Measurements from ENCODE around the gene ANKRD2. TPM values are rescaled to one million over a fixed set of nuclear protein-coding genes. Genes with fewer than 3 reads are reported as not detected.

ANKRD2 gene
- polyA plus RNA-seq, 3 donors: 0.39 to 0.50 (median 0.49) TPM

Other genes starting within 250 kb of the ANKRD2 start
- gene FRAT2, start 238.1 kb upstream of the ANKRD2 start, polyA plus RNA-seq (ENCODE audit: insufficient read length in 3 of 3): 10 to 100 TPM; 13.1 to 14.1 (median 14.0) TPM
- 10 to 100 TPM; 26.3 to 34.6 (median 26.7) TPM for gene RRP12, start 171.4 kb upstream of the ANKRD2 start, polyA plus RNA-seq (ENCODE audit: insufficient read length in 3 of 3)
- gene PGAM1, start 146.6 kb upstream of the ANKRD2 start, polyA plus RNA-seq (ENCODE audit: insufficient read length in 3 of 3): 100 to 1,000 TPM; 164 to 200 (median 193) TPM
- gene EXOSC1, start 126.8 kb upstream of the ANKRD2 start, polyA plus RNA-seq (ENCODE audit: insufficient read length in 3 of 3): 10 to 100 TPM; 32.0 to 43.3 (median 39.7) TPM
- gene ZDHHC16, start 126.6 kb upstream of the ANKRD2 start, polyA plus RNA-seq (ENCODE audit: insufficient read length in 3 of 3): 10 to 100 TPM; 40.5 to 43.1 (median 40.7) TPM
- 100 to 1,000 TPM in 2 of 3 donors, 10 to 100 TPM in 1; 94.4 to 108 (median 106) TPM for gene MMS19, start 74.4 kb upstream of the ANKRD2 start, polyA plus RNA-seq (ENCODE audit: insufficient read length in 3 of 3)
- 10 to 100 TPM in 2 of 3 donors, 1 to 10 TPM in 1; 9.2 to 12.5 (median 11.3) TPM for gene UBTD1, start 73.9 kb upstream of the ANKRD2 start, polyA plus RNA-seq (ENCODE audit: insufficient read length in 3 of 3)
- 10 to 100 TPM; 48.5 to 70.8 (median 69.1) TPM for gene HOGA1, start 11.6 kb downstream of the ANKRD2 start, polyA plus RNA-seq (ENCODE audit: insufficient read length in 3 of 3)
- 1 to 10 TPM in 2 of 3 donors, under 1 TPM in 1; 0.31 to 3.5 (median 1.3) TPM for gene C10orf62, start 16.9 kb downstream of the ANKRD2 start, polyA plus RNA-seq (ENCODE audit: insufficient read length in 3 of 3)
- gene MORN4, start 60.7 kb downstream of the ANKRD2 start, polyA plus RNA-seq (ENCODE audit: insufficient read length in 3 of 3): 10 to 100 TPM; 21.7 to 29.7 (median 22.9) TPM
- gene PI4K2A, start 67.9 kb downstream of the ANKRD2 start, polyA plus RNA-seq (ENCODE audit: insufficient read length in 3 of 3): 10 to 100 TPM; 18.8 to 20.7 (median 20.5) TPM
- 1 to 10 TPM; 4.3 to 5.3 (median 4.5) TPM for gene AVPI1, start 114.5 kb downstream of the ANKRD2 start, polyA plus RNA-seq (ENCODE audit: insufficient read length in 3 of 3)
- gene MARVELD1, start 141.0 kb downstream of the ANKRD2 start, polyA plus RNA-seq (ENCODE audit: insufficient read length in 3 of 3): 10 to 100 TPM; 36.4 to 46.8 (median 43.9) TPM
- 10 to 100 TPM; 22.7 to 40.4 (median 37.7) TPM for gene ZFYVE27, start 164.3 kb downstream of the ANKRD2 start, polyA plus RNA-seq (ENCODE audit: insufficient read length in 3 of 3)
- gene SFRP5, start 199.2 kb downstream of the ANKRD2 start, polyA plus RNA-seq (ENCODE audit: insufficient read length in 3 of 3): under 1 TPM in 2 of 3 donors, not detected in 1; 0.09 to 0.11 TPM